ENCODE data around the gene FGFR2.
A peak's percentile ranks its signal among the peaks of the same experiment; 100 is the strongest.

FGFR2 gene

GRCh38 chr10:121615836-121616235, 17.6 kb upstream of the FGFR2 start:
- Mint-ChIP-seq H3K4me3 (no peak overlapping the region), H3K9me3 (no peaks in the 10 kb centered on the region)

GRCh38 chr10:121615435-121615793, 17.2 kb upstream of the FGFR2 start:
- no peaks in the 10 kb centered on the region for H3K9me3 Mint-ChIP-seq
- H3K4me1 Mint-ChIP-seq, result no peaks in the 10 kb centered on the region
- ATAC-seq, result no peak
- no peak overlapping the region for H3K27ac Mint-ChIP-seq
- no peaks in the 10 kb centered on the region for H3K36me3 Mint-ChIP-seq
- no peak overlapping the region for H3K4me3 Mint-ChIP-seq
- no peak for DNase-seq (ENCODE audit: low spot score in 2 of 2)

More at GRCh38 chr10:121615836-121616235, 17.6 kb upstream of the FGFR2 start:
- H3K27ac Mint-ChIP-seq, result no peak overlapping the region
- no peak for ATAC-seq
- H3K4me1 Mint-ChIP-seq, result no peaks in the 10 kb centered on the region
- DNase-seq (ENCODE audit: low spot score in 2 of 2), result no peak
- H3K36me3 Mint-ChIP-seq, result no peaks in the 10 kb centered on the region

GRCh38 chr10:121614613-121615434, 16.6 kb upstream of the FGFR2 start:
- no peak overlapping the region for H3K27ac Mint-ChIP-seq

GRCh38 chr10:121613456-121613855, 15.2 kb upstream of the FGFR2 start:
- DNase-seq (ENCODE audit: low spot score in 2 of 2) (no peak), ATAC-seq (no peak)
- Mint-ChIP-seq H3K4me3 (no peak overlapping the region), H3K4me1 (peaks cover 6% of the 10 kb centered on the region), H3K27ac (no peak overlapping the region), H3K36me3 (no peaks in the 10 kb centered on the region), H3K9me3 (no peaks in the 10 kb centered on the region)

More at GRCh38 chr10:121614613-121615434, 16.6 kb upstream of the FGFR2 start:
- H3K4me3 Mint-ChIP-seq, result no peak overlapping the region
- ATAC-seq (no peak), DNase-seq (ENCODE audit: low spot score in 2 of 2) (no peak)
- no peaks in the 10 kb centered on the region for H3K36me3 Mint-ChIP-seq
- H3K4me1 Mint-ChIP-seq, result peaks cover under 1% of the 10 kb centered on the region
- no peaks in the 10 kb centered on the region for H3K9me3 Mint-ChIP-seq

GRCh38 chr10:121611393-121612159, 13.3 kb upstream of the FGFR2 start:
- Mint-ChIP-seq H3K36me3 (no peaks in the 10 kb centered on the region), H3K4me1 (peaks cover 6% of the 10 kb centered on the region), H3K4me3 (no peak overlapping the region), H3K27ac (no peak overlapping the region), H3K9me3 (no peaks in the 10 kb centered on the region)
- DNase-seq (ENCODE audit: low spot score in 2 of 2) (no peak), ATAC-seq (no peak)

- no peaks in the 10 kb centered on the region for H3K36me3 Mint-ChIP-seq
- DNase-seq (ENCODE audit: low spot score in 2 of 2), result no peak
These were observed 12.6 kb upstream of the FGFR2 start for GRCh38 chr10:121610798-121611323.

GRCh38 chr10:121609426-121610380, 11.5 kb upstream of the FGFR2 start:
- H3K4me3 Mint-ChIP-seq, result no peak overlapping the region
- DNase-seq (ENCODE audit: low spot score in 2 of 2) (no peak), ATAC-seq (no peak)

More at GRCh38 chr10:121610798-121611323, 12.6 kb upstream of the FGFR2 start:
- Mint-ChIP-seq H3K4me3 (no peak overlapping the region), H3K27ac (no peak overlapping the region), H3K9me3 (no peaks in the 10 kb centered on the region), H3K4me1 (peaks cover 6% of the 10 kb centered on the region)
- no peak for ATAC-seq

GRCh38 chr10:121608469-121609190, 10.4 kb upstream of the FGFR2 start:
- peaks cover 6% of the 10 kb centered on the region for H3K4me1 Mint-ChIP-seq
- no peak overlapping the region for H3K27ac Mint-ChIP-seq
- DNase-seq (ENCODE audit: low spot score in 2 of 2), result peak; percentile 25 to 68
- H3K36me3 Mint-ChIP-seq, result no peaks in the 10 kb centered on the region
- peak; percentile 51 for ATAC-seq
- no peaks in the 10 kb centered on the region for H3K9me3 Mint-ChIP-seq
- H3K4me3 Mint-ChIP-seq, result no peak overlapping the region

More at GRCh38 chr10:121609426-121610380, 11.5 kb upstream of the FGFR2 start:
- no peaks in the 10 kb centered on the region for H3K9me3 Mint-ChIP-seq
- H3K4me1 Mint-ChIP-seq, result peaks cover 6% of the 10 kb centered on the region
- H3K27ac Mint-ChIP-seq, result no peak overlapping the region
- H3K36me3 Mint-ChIP-seq, result no peaks in the 10 kb centered on the region

GRCh38 chr10:121607310-121608055, 9.2 kb upstream of the FGFR2 start:
- Mint-ChIP-seq H3K4me1 (peaks cover 6% of the 10 kb centered on the region), H3K4me3 (no peak overlapping the region), H3K27ac (no peak overlapping the region), H3K9me3 (no peaks in the 10 kb centered on the region), H3K36me3 (no peaks in the 10 kb centered on the region)
- ATAC-seq (no peak), DNase-seq (ENCODE audit: low spot score in 2 of 2) (no peak)

GRCh38 chr10:121605708-121606107, 7.5 kb upstream of the FGFR2 start:
- H3K36me3 Mint-ChIP-seq, result no peaks in the 10 kb centered on the region
- H3K4me1 Mint-ChIP-seq, result peaks cover 6% of the 10 kb centered on the region
- H3K4me3 Mint-ChIP-seq, result no peak overlapping the region
- DNase-seq (ENCODE audit: low spot score in 2 of 2), result no peak
- ATAC-seq, result no peak
- no peaks in the 10 kb centered on the region for H3K9me3 Mint-ChIP-seq
- H3K27ac Mint-ChIP-seq, result no peak overlapping the region

- ATAC-seq (no peak), DNase-seq (ENCODE audit: low spot score in 2 of 2) (no peak)
- Mint-ChIP-seq H3K36me3 (no peaks in the 10 kb centered on the region), H3K4me1 (peaks cover 6% of the 10 kb centered on the region), H3K27ac (no peak overlapping the region), H3K4me3 (no peak overlapping the region), H3K9me3 (no peaks in the 10 kb centered on the region)
These were observed 3.2 kb upstream of the FGFR2 start for GRCh38 chr10:121601458-121601857.

- DNase-seq (ENCODE audit: low spot score in 2 of 2) (no peak), ATAC-seq (no peak)
- Mint-ChIP-seq H3K27ac (no peak overlapping the region), H3K36me3 (no peaks in the 10 kb centered on the region), H3K4me1 (peaks cover 6% of the 10 kb centered on the region), H3K9me3 (no peaks in the 10 kb centered on the region), H3K4me3 (no peak overlapping the region)
These were observed 2.4 kb upstream of the FGFR2 start for GRCh38 chr10:121600611-121601010.

- Mint-ChIP-seq H3K36me3 (no peaks in the 10 kb centered on the region), H3K9me3 (no peaks in the 10 kb centered on the region), H3K4me3 (no peak overlapping the region), H3K4me1 (peaks cover 6% of the 10 kb centered on the region), H3K27ac (no peak overlapping the region)
- no peak for ATAC-seq
- DNase-seq (ENCODE audit: low spot score in 2 of 2), result no peak
These were observed 1.7 kb upstream of the FGFR2 start for GRCh38 chr10:121599947-121600346.

All from stimulated activated effector memory CD8-positive, alpha-beta T cell treated with anti-CD3 and anti-CD28 coated beads, Interleukin-12 subunit alpha, Interleukin-12 subunit beta, amount 100 ng/mL, for 72 hours (primary cell).